NT2/D1 (cell line): ENCODE results near the gene HHEX.

ENCODE experiments used
- SUZ12 ChIP-seq: IDR thresholded peaks from 2 replicates; pipeline ENCODE4 v1.6.1; 2011; ENCODE audit not compliant: insufficient read length, insufficient read depth; ENCODE audit errors: extremely low read depth
- YY1 ChIP-seq: IDR thresholded peaks from 2 replicates; pipeline ENCODE4 v1.6.1; 2011; ENCODE audit not compliant: insufficient read length, insufficient read depth
- ZNF274 ChIP-seq: IDR thresholded peaks from 2 replicates; pipeline ENCODE4 v1.6.1; 2011; ENCODE audit warnings: mild to moderate bottlenecking, low read depth, low read length

DNA sequence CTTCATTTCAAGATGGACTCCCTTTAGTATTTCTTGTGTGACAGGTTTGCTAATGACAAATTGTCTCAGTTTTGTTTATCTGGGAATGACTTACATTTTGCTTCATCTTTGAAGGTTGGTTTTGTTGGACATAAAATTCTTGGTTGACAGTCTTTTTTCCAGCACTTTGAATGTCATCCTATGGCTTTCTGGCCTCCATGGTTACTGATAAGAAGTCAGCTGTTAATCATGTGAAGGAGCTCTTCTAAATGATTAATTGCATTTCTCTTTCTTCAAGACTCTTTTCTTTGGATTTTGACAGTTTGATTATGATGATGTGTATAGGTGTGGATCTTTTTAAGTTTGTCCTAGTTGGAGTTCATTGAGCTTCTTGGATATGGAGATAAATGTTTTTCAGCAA is 26.9 kb upstream of the HHEX start:
- TF ChIP-seq ZNF274 (no peak), SUZ12 (no peak), YY1 (no peak)
